IPS-15b (cell line): ENCODE results near the gene CPE.

ENCODE experiments used
- H3K27me3 ChIP-seq: one replicate; pipeline ENCODE4 v1.6.1; 2013; ENCODE audit warnings: low read length; ENCODE audit not compliant: control insufficient read depth, insufficient read depth
- H3K36me3 ChIP-seq: one replicate; pipeline ENCODE4 v1.6.1; 2013; ENCODE audit warnings: low read length; ENCODE audit not compliant: control insufficient read depth, insufficient read depth
- H3K4me1 ChIP-seq: one replicate; pipeline ENCODE4 v1.6.1; 2013; ENCODE audit warnings: mild to moderate bottlenecking, low read length; ENCODE audit not compliant: control insufficient read depth, insufficient read depth
- H3K4me3 ChIP-seq: one replicate; pipeline ENCODE4 v1.5.1; 2013; ENCODE audit warnings: low read depth, low read length
- H3K9ac ChIP-seq: one replicate; pipeline ENCODE4 v1.6.1; 2013; ENCODE audit warnings: low read depth, mild to moderate bottlenecking, low read length
- H3K9me3 ChIP-seq: one replicate; pipeline ENCODE4 v1.6.1; 2013; ENCODE audit warnings: mild to moderate bottlenecking, low read length; ENCODE audit not compliant: control insufficient read depth, insufficient read depth

The CPE gene

DNA sequence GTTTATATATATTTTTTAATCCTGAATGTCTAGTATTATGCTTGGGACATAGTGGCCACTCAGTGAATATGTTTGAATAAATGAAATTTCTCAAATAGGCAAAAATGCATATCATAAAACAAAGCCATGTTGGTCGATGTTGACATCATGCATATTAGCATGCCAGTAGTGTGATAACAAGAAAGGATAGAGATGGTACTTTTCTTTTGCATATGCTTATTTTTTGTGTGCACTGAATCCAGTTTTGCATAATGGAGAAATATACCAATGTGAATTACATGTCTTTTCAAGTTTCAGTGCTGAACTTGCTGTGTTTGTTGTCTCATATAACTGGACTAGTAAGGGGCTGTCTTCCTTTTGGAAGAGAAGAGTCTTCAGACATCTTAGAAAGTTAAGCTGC lies 7.5 kb downstream of the CPE start:
- H3K9me3 ChIP-seq: no peaks in the 10 kb centered on the region
- H3K4me3 ChIP-seq: no peak overlapping the region
- no peaks in the 10 kb centered on the region for H3K36me3 ChIP-seq
- H3K27me3 ChIP-seq: no peaks in the 10 kb centered on the region
- no peak overlapping the region for H3K9ac ChIP-seq
- peaks cover 5% of the 10 kb centered on the region for H3K4me1 ChIP-seq

DNA sequence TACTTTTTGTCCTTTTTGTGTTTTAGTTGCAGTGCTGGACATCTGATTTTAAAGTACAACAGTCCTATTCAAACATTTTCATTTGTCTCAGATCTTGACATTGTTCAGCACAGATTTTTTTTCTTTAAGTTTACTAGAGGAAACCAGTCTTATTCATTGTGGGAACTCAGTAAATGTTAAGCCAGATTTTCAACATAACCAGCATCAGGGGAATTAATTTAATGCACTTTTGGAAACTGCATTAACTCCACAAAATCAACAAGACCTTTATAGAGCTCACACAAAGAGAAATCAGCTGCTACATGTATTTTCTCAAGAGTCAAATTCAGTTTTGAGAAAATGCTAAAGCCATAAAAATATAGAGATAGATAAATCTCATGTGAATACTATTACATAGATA lies 9.9 kb downstream of the CPE start:
- Histone ChIP-seq H3K9ac (no peak overlapping the region), H3K36me3 (no peaks in the 10 kb centered on the region), H3K27me3 (no peaks in the 10 kb centered on the region), H3K9me3 (no peaks in the 10 kb centered on the region), H3K4me1 (no peaks in the 10 kb centered on the region), H3K4me3 (no peak overlapping the region)

DNA sequence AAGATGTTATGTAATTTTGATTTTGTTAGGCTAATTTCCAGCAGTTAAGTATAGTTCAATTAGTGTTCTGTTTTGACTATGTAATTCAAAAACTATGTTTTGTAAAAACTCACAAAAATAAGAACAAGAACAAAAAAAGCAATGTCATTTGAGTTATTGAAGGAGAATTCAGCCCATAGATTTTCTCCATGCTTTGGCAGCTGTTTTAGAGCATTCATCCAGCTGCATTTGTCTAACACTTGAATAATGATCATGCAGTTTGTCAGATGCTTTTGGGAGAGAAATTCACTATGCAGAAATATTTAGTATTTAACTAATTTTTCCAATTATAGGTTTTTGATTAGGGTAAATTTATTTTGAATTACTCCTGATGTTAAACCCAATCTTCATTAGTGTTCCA lies 14.2 kb downstream of the CPE start:
- Histone ChIP-seq H3K36me3 (no peaks in the 10 kb centered on the region), H3K4me3 (no peak overlapping the region), H3K9me3 (no peaks in the 10 kb centered on the region), H3K27me3 (no peaks in the 10 kb centered on the region), H3K4me1 (no peaks in the 10 kb centered on the region), H3K9ac (no peak overlapping the region)

DNA sequence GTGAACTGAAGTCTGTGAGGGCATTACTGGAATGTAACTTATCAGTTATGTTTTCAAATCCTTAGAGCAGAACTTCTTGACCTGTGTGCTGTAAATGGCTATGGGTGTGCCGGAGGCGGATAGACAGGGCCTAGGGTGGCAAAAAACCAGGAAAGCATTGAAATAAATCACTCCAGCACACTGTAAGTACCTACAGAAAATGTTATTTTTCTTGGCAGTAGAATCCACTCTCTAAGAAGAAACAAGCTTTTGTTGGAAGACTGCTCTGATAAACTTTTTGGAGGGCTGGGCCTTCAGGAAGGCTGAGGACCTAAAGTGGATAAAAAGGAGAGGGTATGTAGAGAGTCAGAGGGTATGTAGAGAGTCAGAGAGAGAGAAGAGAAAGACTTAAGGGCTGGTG lies 14.9 kb downstream of the CPE start:
- Histone ChIP-seq H3K36me3 (no peaks in the 10 kb centered on the region), H3K27me3 (no peaks in the 10 kb centered on the region), H3K9ac (no peak overlapping the region), H3K9me3 (no peaks in the 10 kb centered on the region), H3K4me3 (no peak overlapping the region), H3K4me1 (no peaks in the 10 kb centered on the region)

DNA sequence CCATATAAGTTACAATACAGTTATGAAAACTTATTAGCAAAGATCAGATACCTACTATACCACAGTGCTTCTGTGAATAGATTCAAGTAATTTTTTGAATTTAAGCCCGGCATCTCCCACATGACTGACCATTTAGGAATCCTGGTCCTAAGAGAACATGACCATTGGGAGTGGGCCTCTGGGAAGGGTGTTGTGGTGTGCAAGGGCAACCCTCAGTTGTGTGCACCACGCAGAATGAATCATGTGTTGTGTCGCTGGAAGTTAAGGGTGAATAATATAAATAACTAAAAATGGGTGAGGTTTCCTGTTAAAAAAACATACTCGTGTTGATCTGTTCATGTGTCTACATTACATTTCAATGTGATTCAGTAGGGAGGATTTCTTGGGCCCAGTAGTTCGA lies 15.5 kb downstream of the CPE start:
- no peaks in the 10 kb centered on the region for H3K27me3 ChIP-seq
- H3K36me3 ChIP-seq: no peaks in the 10 kb centered on the region
- H3K4me1 ChIP-seq: no peaks in the 10 kb centered on the region
- H3K9me3 ChIP-seq: no peaks in the 10 kb centered on the region
- H3K4me3 ChIP-seq: no peak overlapping the region
- no peak overlapping the region for H3K9ac ChIP-seq

DNA sequence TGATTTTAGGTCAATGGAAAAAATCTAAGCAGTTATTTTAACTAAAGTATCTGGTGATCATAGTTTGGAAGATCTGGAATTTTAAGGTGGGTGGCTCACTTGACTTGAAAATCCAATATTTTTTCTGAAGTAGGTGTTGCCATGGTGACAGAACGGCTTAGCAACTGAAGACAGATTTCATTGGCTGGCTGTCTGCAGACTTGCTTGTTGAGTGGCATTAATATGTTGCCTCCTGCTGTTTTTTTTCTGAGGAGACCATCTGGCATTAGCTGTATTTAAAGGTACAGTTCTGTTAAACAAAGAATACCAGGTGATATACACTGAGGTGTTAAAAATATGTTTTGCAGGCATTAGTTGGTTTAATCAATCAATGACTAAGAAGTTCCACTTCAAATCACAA lies 19.8 kb downstream of the CPE start:
- Histone ChIP-seq H3K4me1 (no peaks in the 10 kb centered on the region), H3K4me3 (no peak overlapping the region), H3K9ac (no peak overlapping the region), H3K9me3 (no peaks in the 10 kb centered on the region), H3K27me3 (no peaks in the 10 kb centered on the region), H3K36me3 (no peaks in the 10 kb centered on the region)

DNA sequence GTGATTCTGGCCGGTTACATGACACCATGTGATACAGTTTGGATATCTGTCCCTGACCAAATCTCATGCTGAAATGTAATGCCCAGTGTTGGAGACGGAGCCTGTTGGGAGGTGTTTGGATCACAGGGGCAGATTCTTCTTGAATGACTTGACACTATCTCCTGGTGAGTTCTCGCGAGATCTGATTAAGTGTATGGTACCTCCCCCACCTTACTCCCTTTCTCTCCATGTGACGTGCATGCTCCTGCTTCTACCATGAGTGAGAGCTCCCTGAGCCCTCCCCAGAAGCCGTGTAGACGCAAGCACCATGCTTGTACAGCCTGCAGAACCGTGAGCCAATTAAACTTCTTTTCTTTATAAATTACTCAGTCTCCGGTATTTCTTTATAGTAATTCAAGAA lies 23.6 kb downstream of the CPE start:
- no peaks in the 10 kb centered on the region for H3K4me1 ChIP-seq
- no peak overlapping the region for H3K4me3 ChIP-seq
- H3K9me3 ChIP-seq: no peaks in the 10 kb centered on the region
- H3K9ac ChIP-seq: no peak overlapping the region
- H3K27me3 ChIP-seq: no peaks in the 10 kb centered on the region
- H3K36me3 ChIP-seq: no peaks in the 10 kb centered on the region

DNA sequence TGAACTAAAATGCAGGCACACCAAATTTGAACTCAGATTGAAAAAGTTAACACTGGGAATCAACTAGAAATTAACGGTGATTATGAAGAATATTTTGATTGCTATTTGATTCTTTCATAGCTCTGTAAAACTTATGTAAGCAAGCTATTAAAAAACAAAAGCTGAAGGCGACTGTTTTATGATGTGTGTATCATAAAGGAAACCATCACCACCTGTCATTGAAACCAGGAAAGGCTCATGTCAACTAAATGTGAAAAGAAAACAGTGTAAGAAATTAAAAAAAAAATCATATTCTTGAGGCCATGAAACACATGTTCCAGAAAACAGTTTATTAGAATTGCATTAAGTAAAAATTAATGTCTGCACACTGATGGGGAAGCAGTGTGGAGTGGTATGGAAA lies 24.2 kb downstream of the CPE start:
- Histone ChIP-seq H3K4me1 (no peaks in the 10 kb centered on the region), H3K9ac (no peak overlapping the region), H3K9me3 (no peaks in the 10 kb centered on the region), H3K27me3 (no peaks in the 10 kb centered on the region), H3K36me3 (no peaks in the 10 kb centered on the region), H3K4me3 (no peak overlapping the region)

DNA sequence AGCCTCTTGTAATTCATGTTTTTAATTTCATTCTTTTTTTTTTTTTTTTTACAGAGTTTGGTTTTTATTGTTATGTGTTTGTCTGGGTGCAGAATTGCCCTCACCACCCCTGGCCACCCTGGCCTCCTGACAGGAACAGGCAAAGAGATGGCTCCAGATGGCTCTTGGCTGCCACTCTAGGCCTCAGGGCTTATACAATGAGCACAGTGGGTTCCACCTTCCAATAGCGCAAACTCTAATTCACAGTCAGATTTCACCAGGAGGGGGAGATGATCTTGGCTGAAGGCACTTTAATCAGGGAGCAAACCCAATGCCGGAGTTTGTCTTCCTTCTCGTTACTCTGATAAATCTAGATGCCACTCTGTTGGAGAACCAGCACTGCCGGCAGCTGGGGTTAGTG lies 24.8 kb downstream of the CPE start:
- no peak overlapping the region for H3K4me3 ChIP-seq
- no peaks in the 10 kb centered on the region for H3K27me3 ChIP-seq
- no peaks in the 10 kb centered on the region for H3K9me3 ChIP-seq
- no peaks in the 10 kb centered on the region for H3K4me1 ChIP-seq
- H3K36me3 ChIP-seq: no peaks in the 10 kb centered on the region
- H3K9ac ChIP-seq: no peak overlapping the region

DNA sequence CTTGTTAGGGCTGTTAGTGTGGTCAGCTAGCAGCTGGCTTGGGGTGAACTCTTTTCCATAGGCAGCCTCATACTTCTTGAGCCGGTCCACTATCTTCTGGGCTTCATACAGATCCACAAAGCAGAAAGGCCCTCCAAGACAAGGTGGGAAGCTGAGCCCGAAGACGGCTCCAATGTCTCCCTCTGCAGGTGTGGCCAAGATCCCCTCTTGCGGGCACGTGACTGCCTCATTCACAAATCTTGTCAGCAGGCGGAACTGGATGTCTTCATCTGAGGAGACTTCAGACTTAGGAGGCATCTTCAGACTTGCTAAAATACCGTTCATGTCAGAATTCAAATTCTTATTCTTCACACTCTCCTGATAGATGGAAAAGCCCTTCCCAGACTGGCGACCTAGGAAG lies 25.3 kb downstream of the CPE start:
- no peaks in the 10 kb centered on the region for H3K27me3 ChIP-seq
- no peaks in the 10 kb centered on the region for H3K36me3 ChIP-seq
- H3K4me1 ChIP-seq: no peaks in the 10 kb centered on the region
- H3K9me3 ChIP-seq: no peaks in the 10 kb centered on the region
- H3K4me3 ChIP-seq: no peak overlapping the region
- H3K9ac ChIP-seq: no peak overlapping the region

DNA sequence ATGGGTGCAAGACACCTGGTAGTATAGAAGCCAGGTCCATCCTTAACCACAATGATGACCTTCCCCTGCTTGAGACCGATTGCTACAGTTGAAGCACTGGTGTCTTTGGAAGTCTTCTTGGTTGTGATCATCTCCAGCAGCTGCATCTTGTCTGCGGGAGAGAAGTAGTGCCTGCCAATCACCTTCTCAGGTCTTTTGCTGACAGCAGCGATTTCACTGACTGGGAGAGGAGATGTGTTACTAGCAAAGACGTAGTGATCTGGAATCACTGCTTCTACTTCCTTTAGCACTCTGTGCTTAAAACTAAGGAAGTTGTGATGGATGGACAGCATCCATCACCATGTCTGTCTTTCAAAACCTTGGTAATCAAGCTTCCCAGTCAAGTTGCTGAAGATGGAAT lies 25.9 kb downstream of the CPE start:
- H3K27me3 ChIP-seq: no peaks in the 10 kb centered on the region
- no peaks in the 10 kb centered on the region for H3K4me1 ChIP-seq
- H3K9ac ChIP-seq: no peak overlapping the region
- no peak overlapping the region for H3K4me3 ChIP-seq
- H3K36me3 ChIP-seq: no peaks in the 10 kb centered on the region
- no peaks in the 10 kb centered on the region for H3K9me3 ChIP-seq

DNA sequence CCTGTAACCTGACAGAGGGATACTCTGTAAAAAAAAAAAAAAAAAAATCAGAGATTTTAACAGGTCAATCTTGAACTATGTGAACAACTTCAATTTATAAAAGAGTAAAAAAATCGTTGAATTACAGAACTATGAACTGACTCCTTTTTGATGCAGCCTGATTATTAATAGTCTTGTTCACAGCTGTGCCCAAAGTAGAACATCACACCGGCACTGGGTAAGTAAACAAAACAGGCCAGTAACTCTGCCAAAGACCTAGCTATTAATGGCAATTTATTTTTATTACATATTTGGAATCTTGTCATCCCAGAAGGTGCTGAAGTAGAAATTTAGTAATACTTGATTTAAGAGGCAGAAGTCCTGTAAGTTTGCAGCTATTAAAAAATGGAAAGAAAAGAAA lies 31.4 kb downstream of the CPE start:
- no peaks in the 10 kb centered on the region for H3K4me1 ChIP-seq
- H3K4me3 ChIP-seq: no peak overlapping the region
- H3K9me3 ChIP-seq: no peaks in the 10 kb centered on the region
- no peaks in the 10 kb centered on the region for H3K27me3 ChIP-seq
- H3K36me3 ChIP-seq: no peaks in the 10 kb centered on the region
- H3K9ac ChIP-seq: no peak overlapping the region

DNA sequence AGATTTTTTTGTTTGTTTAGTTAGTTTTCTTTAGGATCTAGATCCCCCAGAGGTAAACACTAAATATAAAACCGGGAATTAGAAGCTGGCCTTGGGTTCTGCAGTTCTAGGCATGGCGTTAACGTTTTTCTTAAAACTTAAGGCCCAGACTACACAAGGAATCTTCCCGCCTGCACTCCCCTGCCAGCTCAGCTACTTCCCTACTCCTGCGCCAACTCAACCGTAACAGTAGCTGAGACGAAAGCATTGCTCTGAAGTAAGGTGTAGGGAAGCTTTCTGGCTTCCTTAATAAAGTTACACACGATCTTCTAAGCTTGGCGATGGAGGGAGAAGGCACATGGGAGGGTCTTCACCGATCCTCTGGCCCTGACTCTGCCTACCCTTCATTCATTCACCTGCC lies 37.1 kb downstream of the CPE start:
- H3K27me3 ChIP-seq: no peaks in the 10 kb centered on the region
- H3K4me1 ChIP-seq: no peaks in the 10 kb centered on the region
- no peaks in the 10 kb centered on the region for H3K36me3 ChIP-seq
- no peak overlapping the region for H3K9ac ChIP-seq
- H3K9me3 ChIP-seq: no peaks in the 10 kb centered on the region
- no peak overlapping the region for H3K4me3 ChIP-seq
